Inferior parietal cortex (tissue), 1 donor: ENCODE measurements around the gene COPB1.

Experiments used
- DNase-seq: peaks from one replicate; pipeline ENCODE4 v3.0.0-alpha.2; 2016; ENCODE audit errors: extremely low spot score

COPB1 gene

DNA sequence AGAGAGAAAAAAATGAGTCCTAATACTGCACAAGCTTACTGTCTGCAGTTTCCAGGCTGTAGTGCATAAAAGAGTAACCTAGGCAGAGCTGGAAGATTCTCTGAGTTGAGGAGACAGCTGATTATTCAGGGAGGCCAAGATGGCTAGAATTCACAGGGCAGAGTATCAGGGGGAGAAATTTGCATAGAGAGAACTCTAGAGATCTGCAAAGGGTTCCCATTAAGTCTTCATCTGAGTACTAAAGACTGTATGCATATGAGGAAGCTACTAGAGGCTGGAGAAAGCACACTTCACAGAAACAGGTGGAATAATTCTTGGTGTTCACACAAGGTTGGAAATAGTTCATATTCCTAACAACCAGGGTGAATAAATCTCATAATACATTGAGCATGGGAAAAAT is 74.0 kb downstream of the COPB1 start:
- no peak for DNase-seq

DNA sequence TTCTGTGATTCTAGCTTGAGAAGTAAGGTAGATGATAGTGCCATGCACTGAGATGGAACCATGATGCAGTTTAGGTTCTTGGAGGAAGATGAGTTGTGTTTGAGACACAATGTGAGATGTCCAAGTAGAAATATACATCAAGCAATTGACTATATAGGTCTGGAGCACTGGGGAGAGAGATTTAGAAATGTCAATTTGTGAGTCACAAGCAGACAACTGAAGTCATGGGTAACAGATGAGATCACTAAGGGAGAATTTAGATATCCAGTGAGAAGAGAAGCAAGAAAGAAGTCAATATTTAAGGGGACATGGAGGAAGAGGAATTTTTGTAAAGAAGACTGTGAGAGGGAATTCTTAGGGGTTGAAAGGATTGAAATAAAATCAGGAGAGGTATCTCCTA is 75.5 kb downstream of the COPB1 start:
- DNase-seq = no peak

DNA sequence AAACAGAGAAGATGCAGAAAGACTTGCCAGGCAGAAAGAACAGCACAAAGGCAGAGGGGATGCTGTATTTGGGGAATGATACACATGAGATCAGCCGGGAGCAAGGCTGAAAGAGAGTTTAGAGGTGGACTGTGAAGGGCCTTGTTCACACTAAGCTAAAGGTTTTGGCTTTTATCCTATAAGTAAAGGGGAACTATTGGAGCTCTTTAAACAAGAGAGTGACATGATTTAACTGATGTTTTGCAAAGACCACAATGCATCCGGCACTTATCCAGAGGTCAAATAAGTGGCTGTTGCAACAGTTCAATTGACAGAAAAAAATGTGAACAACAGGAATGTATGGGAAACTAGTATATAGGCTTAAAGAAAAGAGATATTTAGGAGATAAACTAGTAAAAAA is 76.0 kb downstream of the COPB1 start:
- DNase-seq = no peak

DNA sequence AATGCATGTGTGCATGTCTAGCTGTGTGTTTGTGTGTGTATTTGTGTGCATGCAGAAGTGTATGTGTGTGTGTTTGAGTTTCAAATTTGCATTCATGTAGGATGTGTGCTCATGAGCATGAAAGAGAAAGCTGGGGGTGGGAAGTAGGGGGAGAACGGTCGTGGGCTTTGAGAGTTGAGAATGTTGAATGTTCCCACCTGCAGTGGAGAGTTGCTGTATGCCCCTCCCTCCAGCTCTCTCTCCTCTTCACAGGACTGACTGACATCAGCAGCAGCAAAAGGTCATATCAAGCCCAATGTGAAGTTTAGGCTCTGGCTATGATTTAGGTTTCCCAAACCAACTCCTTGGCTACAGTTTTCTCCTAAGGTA is 76.8 kb downstream of the COPB1 start:
- no peak for DNase-seq

DNA sequence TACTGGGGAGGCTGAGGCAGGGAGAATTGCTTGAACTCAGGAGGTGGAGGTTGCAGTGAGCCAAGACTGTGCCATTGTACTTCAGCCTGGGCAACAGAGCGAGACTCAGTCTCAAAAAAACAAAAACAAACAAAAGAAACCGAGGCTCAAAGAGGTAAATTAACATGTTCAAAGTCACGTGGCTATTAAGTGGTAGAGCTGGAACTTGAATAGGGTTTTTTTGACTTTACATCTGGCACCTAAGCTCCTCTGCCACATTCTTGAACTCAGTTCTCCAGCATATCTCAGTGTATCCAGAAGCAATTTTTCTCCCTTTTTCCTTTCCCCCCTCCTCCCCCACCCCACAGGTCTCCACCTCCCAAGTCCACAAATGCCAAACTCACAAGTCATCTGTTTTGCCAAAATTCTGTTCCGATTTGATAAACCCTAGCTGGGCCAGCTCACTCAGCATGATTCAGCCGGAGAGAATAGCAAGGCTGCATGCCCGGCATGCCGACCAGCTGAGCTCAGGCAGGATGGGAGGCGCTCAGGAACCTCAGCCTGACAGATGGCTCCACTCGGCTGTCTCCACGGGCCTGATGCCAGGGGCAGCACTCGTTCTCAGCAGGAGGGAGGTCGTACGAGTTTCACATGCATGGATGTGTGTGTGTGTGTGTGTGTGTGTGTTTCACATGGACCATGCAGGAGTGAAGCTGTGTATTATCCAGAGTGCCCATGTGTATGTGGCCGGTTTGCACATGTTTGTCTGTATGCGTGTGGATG is 77.4 kb downstream of the COPB1 start:
- peak; percentile 49 for DNase-seq

DNA sequence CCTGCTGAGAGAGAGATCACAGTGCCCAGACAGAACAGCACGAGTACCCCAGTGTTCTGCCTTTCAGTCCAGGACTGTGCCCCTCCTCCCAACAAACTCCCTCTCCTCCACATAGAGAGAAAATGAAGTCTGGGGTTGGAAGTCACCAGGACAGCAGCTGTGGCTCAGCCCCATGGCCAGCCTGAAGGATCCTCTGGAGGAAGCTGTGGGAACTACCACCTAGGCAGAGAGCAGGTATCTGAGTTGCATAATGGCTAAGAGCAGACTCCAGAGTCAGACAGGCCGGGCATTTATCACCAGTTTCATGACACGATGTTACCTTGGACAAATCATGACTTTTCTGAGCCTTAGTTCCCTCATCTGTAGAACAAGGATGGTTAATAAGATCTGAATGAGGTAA is 79.4 kb downstream of the COPB1 start:
- no peak for DNase-seq

DNA sequence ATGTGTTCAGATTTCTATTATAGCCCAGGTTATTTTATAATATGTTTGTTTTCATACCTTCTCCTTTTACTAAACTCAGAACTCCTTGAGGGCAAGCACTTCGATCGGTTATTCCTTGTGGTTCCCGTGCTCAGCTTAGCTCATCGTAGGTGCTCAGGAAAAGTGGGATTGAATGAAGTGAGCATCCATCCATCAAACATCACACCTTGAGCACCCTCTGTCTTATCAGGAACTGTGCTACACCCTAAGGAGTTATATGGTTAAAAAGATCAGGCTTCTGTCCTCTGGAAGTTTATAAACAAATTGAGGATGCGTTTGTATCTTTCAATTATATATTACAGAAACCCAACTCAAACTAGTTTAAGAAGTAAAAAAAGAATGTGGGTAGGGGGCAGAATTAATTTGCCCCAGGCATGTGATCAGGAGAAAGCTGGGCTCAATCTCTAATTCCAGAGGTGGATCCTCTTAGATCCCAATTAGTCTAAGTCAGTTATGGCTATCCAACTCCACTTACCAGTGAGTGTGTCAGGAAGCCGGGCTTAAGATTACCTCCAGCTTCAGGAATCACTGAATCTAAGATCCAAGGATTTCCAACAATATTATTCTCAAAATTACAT is 80.7 kb downstream of the COPB1 start:
- DNase-seq = no peak

DNA sequence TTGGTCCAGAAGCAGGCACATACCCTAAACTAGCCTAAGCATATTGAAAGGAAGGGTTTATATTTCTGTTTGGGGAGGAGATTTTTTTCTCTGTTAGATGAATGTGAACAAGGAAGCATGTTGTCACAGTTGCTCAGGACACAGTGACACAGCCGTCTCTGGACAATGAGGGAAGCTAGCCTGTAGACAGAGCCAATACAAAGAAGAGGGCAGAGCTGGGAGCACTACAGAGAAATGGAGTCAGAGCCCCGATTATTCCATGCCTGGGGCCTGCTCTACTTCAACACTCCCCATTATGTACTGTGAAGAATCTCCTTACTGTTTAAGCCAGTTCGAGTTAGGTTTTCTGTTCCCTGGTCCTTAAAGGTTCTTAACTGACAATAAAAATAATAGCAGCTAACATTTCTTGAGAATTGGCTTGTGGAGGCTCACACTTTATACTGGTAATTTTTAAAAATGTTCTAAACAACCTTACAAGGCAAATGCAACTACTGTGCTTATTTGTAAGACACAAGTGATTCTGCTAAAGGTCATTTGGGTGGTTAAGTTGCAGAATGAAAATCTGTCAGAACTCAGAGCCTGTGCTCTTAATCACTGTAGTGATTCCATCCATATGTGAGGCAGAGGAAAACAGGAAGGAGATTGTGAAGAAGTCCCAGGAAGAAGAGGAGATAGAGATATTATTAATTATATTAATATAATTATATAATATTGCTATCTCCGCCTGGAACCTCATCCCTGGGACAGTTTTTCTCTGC is 81.8 kb downstream of the COPB1 start:
- DNase-seq = no peak

DNA sequence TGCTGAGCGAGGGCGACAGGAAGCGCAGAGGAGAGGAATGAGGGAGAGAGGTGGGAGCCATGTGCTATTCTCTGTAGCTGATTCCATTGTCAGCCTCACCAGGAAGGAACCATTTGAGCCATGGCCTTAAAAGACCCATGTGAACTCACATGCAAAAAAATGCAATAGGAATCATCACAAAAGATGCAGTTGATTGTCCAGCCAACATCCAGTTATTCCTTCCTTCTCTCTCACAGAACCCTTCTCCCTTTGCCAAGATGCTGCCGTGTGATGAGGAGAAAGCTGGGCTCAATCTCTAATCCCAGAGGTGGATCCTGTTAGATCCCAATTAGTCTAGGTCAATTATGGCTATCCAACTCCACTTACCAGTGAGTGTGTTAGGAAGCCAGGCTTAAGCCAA is 82.4 kb downstream of the COPB1 start:
- DNase-seq = no peak

DNA sequence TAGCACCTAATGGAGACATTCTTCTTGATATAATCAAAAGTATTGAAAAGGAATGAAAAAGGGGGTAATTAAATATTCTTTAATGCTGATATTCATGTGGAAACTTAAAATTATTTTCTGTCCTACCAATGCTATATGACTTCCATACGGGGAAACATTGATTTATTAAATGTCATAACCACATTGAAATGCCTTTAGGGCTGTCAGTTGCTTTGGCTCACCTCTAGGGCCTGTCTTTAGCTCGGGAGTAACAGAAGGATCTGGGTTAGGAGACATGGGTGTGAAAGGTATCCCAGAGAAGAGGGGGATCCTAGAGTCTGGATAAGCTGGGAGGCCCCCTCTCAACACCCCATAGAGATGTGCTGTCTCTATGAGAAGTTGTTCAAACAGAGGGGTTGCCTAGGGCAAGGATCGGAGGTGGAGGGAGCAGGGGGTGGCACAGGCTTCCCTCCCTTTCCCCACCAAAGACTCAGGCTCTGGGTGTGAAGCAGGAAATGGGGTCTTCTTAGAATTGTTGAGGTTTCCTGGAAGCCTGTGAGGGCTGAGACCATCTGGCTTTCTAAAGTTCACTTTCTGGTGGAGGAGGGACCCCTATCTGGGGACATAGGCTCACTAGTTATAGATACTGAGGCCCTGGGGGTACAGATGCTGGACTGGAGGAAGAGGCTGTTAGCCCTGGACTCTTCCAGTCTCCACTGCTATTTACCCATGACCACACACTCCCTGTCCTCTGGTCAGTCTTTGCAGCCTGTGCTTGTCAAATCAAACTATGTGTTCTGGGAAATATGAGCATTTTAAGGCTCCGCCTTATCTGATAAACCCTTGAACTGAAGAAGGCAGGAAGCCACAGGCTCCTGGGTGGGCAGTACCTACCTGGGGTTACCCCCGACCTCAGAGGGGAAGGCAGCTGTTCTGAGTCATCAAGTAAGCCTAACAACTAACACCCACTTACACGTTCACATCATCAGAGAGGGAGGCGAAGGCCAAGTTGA is 84.8 kb downstream of the COPB1 start:
- no peak for DNase-seq

DNA sequence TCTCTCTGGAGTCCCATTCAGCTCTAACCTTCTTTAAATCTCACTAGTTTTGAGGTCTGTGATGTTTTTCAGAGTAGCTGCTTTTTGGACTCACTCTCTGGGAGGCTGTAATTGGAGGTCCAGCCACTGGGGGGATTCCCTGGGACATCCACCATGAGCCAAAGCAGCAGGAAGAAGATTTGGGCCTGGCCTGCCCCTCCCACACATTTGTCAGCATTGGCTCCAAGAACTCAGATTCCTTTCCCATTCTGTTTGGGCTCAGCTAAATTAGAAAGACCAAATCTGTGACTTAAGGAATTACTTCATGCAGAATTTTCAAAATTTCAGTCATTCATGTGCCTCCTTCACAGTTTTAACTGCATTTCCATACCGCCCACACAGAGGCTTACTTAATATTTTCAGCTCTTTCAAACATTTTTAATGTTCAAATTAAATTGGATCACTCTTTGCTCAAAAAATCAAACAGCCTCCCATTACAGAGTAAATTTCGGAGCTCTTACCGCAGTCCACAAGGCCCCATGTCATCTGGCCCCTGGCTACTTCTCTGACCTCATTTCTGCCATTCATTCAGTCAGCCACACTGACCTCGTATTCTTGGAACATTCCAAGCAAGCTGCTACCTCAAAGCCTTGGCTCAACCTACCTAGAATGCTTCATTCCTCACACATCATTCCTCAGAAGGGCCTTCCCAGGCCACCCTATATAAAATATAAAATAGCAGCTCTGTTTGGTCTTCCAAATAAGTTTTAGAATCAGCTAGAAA is 86.1 kb downstream of the COPB1 start:
- DNase-seq = no peak

DNA sequence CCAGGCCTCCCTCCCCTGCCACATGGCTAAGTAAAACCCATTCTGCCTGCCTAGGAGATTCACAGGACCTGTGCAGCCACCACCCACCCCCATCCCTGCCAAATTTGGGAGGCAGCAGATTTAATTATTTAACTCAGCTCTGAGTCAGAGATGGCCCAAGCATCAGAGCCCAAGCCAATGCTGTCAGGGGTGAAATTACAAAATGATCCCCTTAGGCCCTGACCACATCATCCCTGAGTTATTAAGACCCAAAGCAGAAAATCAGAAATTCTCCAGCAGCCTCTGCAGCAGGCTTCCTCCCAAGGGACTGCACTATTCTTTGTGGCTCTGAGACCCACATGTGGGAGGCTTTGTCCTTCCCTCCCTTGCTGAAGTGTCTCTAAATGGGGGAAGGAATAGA is 87.8 kb downstream of the COPB1 start:
- DNase-seq = no peak

DNA sequence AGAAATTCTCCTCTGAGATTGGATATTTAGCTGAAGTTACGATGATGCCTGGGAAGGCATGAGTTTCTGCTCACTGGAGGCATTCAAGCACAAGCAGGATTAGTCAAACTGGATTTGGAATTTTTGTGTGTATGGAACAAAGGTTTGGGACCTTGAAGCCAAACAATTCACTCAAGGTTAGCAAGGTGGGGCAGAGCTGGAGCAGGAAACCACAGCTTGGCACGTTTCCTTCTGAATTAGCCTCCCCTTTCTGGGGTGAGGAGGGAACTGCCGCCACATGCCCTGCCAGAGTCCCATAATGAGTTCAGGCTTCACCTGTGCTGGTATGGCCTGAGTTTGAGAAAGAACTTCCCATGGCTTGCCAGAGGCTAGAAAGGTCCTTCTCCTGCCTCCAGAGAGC is 89.7 kb downstream of the COPB1 start:
- DNase-seq = no peak

DNA sequence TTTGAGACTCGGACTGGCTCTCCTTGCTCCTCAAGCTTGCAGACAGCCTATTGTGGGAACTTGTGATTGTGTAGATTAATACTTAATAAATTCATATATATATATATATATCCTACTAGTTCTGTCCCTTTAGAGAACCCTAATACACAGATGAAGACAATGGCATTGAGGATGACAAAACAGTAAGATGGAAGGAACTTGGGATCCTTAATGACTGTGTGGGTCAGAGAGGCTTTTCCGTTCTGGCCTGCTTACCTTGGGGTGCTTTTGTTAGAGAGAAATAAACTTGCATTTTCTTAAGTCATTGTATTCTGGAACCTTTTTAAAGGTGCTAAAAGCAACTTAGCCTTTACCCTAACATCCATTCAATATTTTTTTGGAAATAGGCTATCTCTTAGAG is 91.0 kb downstream of the COPB1 start:
- DNase-seq = no peak
